ENCODE measurements around the gene OLFML2A. TPM values are rescaled to one million over a fixed set of nuclear protein-coding genes. Genes with fewer than 3 reads are reported as not detected.

The OLFML2A gene
- total and polyA plus RNA-seq, 2 of the 13 experiments (the other 11 are each of a cell fraction or from before 2014, with no cell fraction given): 0.01 to 0.02 TPM

GRCh38 chr9:124852829-124853531 is 76.0 kb downstream of the OLFML2A start, which contains the start of gene WDR38 (continued):
- TF ChIP-seq TBP (CRISPR knock-in tag; IDR thresholded peaks at IDR 0.05) (peak; percentile 26; the same call in 1 of the 2 replicates), ARID2 (CRISPR knock-in tag; IDR thresholded peaks at IDR 0.05; ENCODE audit: borderline replicate concordance) (0 out of 2 replicates have a peak, but pooled peaks have one; percentile 53), SP1 (IDR thresholded peaks at IDR 0.05) (no peak), SP1 (CRISPR knock-in tag; IDR thresholded peaks at IDR 0.05) (peak; percentile 29; the same call in 1 of the 2 replicates), MXD4 (CRISPR knock-in tag; IDR thresholded peaks at IDR 0.05) (no peak), RFX5 (IDR thresholded peaks at IDR 0.05; ENCODE audit: low read depth, low read length) (no peak), ZC3H4 (CRISPR knock-in tag; IDR thresholded peaks at IDR 0.05; ENCODE audit: borderline replicate concordance) (no peak), ZNF709 (CRISPR knock-in tag; IDR thresholded peaks at IDR 0.05) (0 out of 2 replicates have a peak, but pooled peaks have one; percentile 36), ZNF670 (CRISPR knock-in tag; IDR thresholded peaks at IDR 0.05; ENCODE audit: borderline replicate concordance) (no peak), ZNF703 (CRISPR knock-in tag; IDR thresholded peaks at IDR 0.05; ENCODE audit: borderline replicate concordance) (no peak), CEBPB (IDR thresholded peaks at IDR 0.05; ENCODE audit: borderline replicate concordance, low read depth, low read length) (no peak), TCF12 (IDR thresholded peaks at IDR 0.05) (no peak), TCF12 (CRISPR knock-in tag; IDR thresholded peaks at IDR 0.05) (no peak), CENPT (CRISPR knock-in tag; IDR thresholded peaks at IDR 0.05; ENCODE audit: low read depth) (no peak), GMEB1 (CRISPR knock-in tag; IDR thresholded peaks at IDR 0.05; ENCODE audit: borderline replicate concordance) (peak; percentile 29; the same call in 1 of the 2 replicates), MBD4 (IDR thresholded peaks at IDR 0.05; ENCODE audit: borderline replicate concordance, low read length) (no peak), MYNN (CRISPR knock-in tag; IDR thresholded peaks at IDR 0.05; ENCODE audit: low read depth) (0 out of 2 replicates have a peak, but pooled peaks have one; percentile 19), ZFP1 (CRISPR knock-in tag; IDR thresholded peaks at IDR 0.05) (no peak), ZNF772 (CRISPR knock-in tag; IDR thresholded peaks at IDR 0.05) (no peak), JUNB (CRISPR knock-in tag; IDR thresholded peaks at IDR 0.05; ENCODE audit: borderline replicate concordance) (no peak), STAG1 (CRISPR knock-in tag; IDR thresholded peaks at IDR 0.05) (peak; percentile 98), GFI1 (CRISPR knock-in tag; IDR thresholded peaks at IDR 0.05; ENCODE audit: borderline replicate concordance) (peak; percentile 19; the same call in 1 of the 2 replicates), CENPBD1 (CRISPR knock-in tag; IDR thresholded peaks at IDR 0.05; ENCODE audit: borderline replicate concordance, low read depth) (no peak), PPARG (CRISPR knock-in tag; conservative IDR thresholded peaks at IDR 0.05) (no peak), ZNF563 (CRISPR knock-in tag; IDR thresholded peaks at IDR 0.05) (peak; percentile 66; the same call in 1 of the 2 replicates), RELA (CRISPR knock-in tag; IDR thresholded peaks at IDR 0.05) (0 out of 2 replicates have a peak, but pooled peaks have one; percentile 77)
- TF ChIP-seq, protein P1, sequence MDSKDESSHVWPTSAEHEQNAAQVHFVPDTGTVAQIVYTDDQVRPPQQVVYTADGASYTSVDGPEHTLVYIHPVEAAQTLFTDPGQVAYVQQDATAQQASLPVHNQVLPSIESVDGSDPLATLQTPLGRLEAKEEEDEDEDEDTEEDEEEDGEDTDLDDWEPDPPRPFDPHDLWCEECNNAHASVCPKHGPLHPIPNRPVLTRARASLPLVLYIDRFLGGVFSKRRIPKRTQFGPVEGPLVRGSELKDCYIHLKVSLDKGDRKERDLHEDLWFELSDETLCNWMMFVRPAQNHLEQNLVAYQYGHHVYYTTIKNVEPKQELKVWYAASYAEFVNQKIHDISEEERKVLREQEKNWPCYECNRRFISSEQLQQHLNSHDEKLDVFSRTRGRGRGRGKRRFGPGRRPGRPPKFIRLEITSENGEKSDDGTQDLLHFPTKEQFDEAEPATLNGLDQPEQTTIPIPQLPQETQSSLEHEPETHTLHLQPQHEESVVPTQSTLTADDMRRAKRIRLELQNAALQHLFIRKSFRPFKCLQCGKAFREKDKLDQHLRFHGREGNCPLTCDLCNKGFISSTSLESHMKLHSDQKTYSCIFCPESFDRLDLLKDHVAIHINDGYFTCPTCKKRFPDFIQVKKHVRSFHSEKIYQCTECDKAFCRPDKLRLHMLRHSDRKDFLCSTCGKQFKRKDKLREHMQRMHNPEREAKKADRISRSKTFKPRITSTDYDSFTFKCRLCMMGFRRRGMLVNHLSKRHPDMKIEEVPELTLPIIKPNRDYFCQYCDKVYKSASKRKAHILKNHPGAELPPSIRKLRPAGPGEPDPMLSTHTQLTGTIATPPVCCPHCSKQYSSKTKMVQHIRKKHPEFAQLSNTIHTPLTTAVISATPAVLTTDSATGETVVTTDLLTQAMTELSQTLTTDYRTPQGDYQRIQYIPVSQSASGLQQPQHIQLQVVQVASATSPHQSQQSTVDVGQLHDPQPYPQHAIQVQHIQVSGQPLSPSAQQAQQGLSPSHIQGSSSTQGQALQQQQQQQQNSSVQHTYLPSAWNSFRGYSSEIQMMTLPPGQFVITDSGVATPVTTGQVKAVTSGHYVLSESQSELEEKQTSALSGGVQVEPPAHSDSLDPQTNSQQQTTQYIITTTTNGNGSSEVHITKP (CRISPR knock-in tag; IDR thresholded peaks at IDR 0.05; ENCODE audit: low read depth): peak; percentile 29; the same call in 1 of the 2 replicates

All from HepG2 (cell line).